ENCODE data around the gene KCNIP1.
"Not testable (repeated sequence)": the region's sequence is repeated elsewhere in the genome, so short reads cannot be mapped to it uniquely, and the experiment has no call there.

KCNIP1 gene

GRCh38 chr5:170534177-170534576, 30.4 kb downstream of the KCNIP1 start:
- Mint-ChIP-seq H3K27ac (no peak overlapping the region), H3K9me3 (no peaks in the 10 kb centered on the region), H3K36me3 (no peaks in the 10 kb centered on the region), H3K4me1 (no peaks in the 10 kb centered on the region), H3K4me3 (no peak overlapping the region)
- no peak for ATAC-seq
- DNase-seq (ENCODE audit: low spot score in 2 of 2): no peak

GRCh38 chr5:170534941-170535340, 31.1 kb downstream of the KCNIP1 start:
- Mint-ChIP-seq H3K4me1 (no peaks in the 10 kb centered on the region), H3K4me3 (no peak overlapping the region), H3K27ac (no peak overlapping the region), H3K36me3 (no peaks in the 10 kb centered on the region), H3K9me3 (no peaks in the 10 kb centered on the region)
- ATAC-seq: no peak
- no peak for DNase-seq (ENCODE audit: low spot score in 2 of 2)

- no peak overlapping the region for H3K4me3 Mint-ChIP-seq
- ATAC-seq (no peak), DNase-seq (ENCODE audit: low spot score in 2 of 2) (no peak)
- H3K9me3 Mint-ChIP-seq: no peaks in the 10 kb centered on the region
- H3K4me1 Mint-ChIP-seq: no peaks in the 10 kb centered on the region
- no peaks in the 10 kb centered on the region for H3K36me3 Mint-ChIP-seq
- H3K27ac Mint-ChIP-seq: no peak overlapping the region
Measured at GRCh38 chr5:170536525-170536924, 32.7 kb downstream of the KCNIP1 start.

GRCh38 chr5:170537451-170538095, 33.8 kb downstream of the KCNIP1 start:
- no peaks in the 10 kb centered on the region for H3K9me3 Mint-ChIP-seq
- no peak overlapping the region for H3K4me3 Mint-ChIP-seq
- ATAC-seq: no peak
- H3K27ac Mint-ChIP-seq: no peak overlapping the region
- H3K36me3 Mint-ChIP-seq: no peaks in the 10 kb centered on the region
- no peaks in the 10 kb centered on the region for H3K4me1 Mint-ChIP-seq
- no peak for DNase-seq (ENCODE audit: low spot score in 2 of 2)

- DNase-seq (ENCODE audit: low spot score in 2 of 2) (no peak), ATAC-seq (no peak)
- H3K4me1 Mint-ChIP-seq: no peaks in the 10 kb centered on the region
- no peak overlapping the region for H3K4me3 Mint-ChIP-seq
- no peaks in the 10 kb centered on the region for H3K9me3 Mint-ChIP-seq
- no peak overlapping the region for H3K27ac Mint-ChIP-seq
- H3K36me3 Mint-ChIP-seq: no peaks in the 10 kb centered on the region
Measured at GRCh38 chr5:170538096-170538465, 34.3 kb downstream of the KCNIP1 start.

GRCh38 chr5:170538696-170539586, 35.1 kb downstream of the KCNIP1 start:
- no peaks in the 10 kb centered on the region for H3K9me3 Mint-ChIP-seq
- no peaks in the 10 kb centered on the region for H3K4me1 Mint-ChIP-seq
- H3K27ac Mint-ChIP-seq: no peak overlapping the region
- H3K4me3 Mint-ChIP-seq: no peak overlapping the region
- H3K36me3 Mint-ChIP-seq: no peaks in the 10 kb centered on the region
- ATAC-seq (no peak), DNase-seq (ENCODE audit: low spot score in 2 of 2) (no peak)

GRCh38 chr5:170540271-170540670, 36.5 kb downstream of the KCNIP1 start:
- Mint-ChIP-seq H3K36me3 (no peaks in the 10 kb centered on the region), H3K27ac (no peak overlapping the region), H3K4me3 (no peak overlapping the region), H3K9me3 (peaks cover 2% of the 10 kb centered on the region), H3K4me1 (no peaks in the 10 kb centered on the region)
- DNase-seq (ENCODE audit: low spot score in 2 of 2): no peak
- ATAC-seq: no peak

GRCh38 chr5:170541146-170541769, 37.4 kb downstream of the KCNIP1 start:
- H3K4me3 Mint-ChIP-seq: no peak overlapping the region
- H3K27ac Mint-ChIP-seq: no peak overlapping the region

GRCh38 chr5:170542691-170543293, 39.0 kb downstream of the KCNIP1 start:
- DNase-seq (ENCODE audit: low spot score in 2 of 2) (no peak), ATAC-seq (no peak)
- H3K27ac Mint-ChIP-seq: no peak overlapping the region
- no peaks in the 10 kb centered on the region for H3K4me1 Mint-ChIP-seq
- peaks cover 8% of the 10 kb centered on the region for H3K9me3 Mint-ChIP-seq
- H3K4me3 Mint-ChIP-seq: no peak overlapping the region
- H3K36me3 Mint-ChIP-seq: no peaks in the 10 kb centered on the region

More at GRCh38 chr5:170541146-170541769, 37.4 kb downstream of the KCNIP1 start:
- no peaks in the 10 kb centered on the region for H3K4me1 Mint-ChIP-seq
- peaks cover 8% of the 10 kb centered on the region for H3K9me3 Mint-ChIP-seq
- no peak for ATAC-seq
- no peak for DNase-seq (ENCODE audit: low spot score in 2 of 2)
- no peaks in the 10 kb centered on the region for H3K36me3 Mint-ChIP-seq

- no peaks in the 10 kb centered on the region for H3K4me1 Mint-ChIP-seq
- H3K36me3 Mint-ChIP-seq: no peaks in the 10 kb centered on the region
- no peak for DNase-seq (ENCODE audit: low spot score in 2 of 2)
Measured at GRCh38 chr5:170545313-170545712, 41.5 kb downstream of the KCNIP1 start.

GRCh38 chr5:170545811-170546210, 42.0 kb downstream of the KCNIP1 start:
- Mint-ChIP-seq H3K36me3 (no peaks in the 10 kb centered on the region), H3K4me3 (no peak overlapping the region), H3K27ac (no peak overlapping the region), H3K4me1 (no peaks in the 10 kb centered on the region), H3K9me3 (peaks cover 8% of the 10 kb centered on the region)
- DNase-seq (ENCODE audit: low spot score in 2 of 2) (no peak), ATAC-seq (no peak)

More at GRCh38 chr5:170545313-170545712, 41.5 kb downstream of the KCNIP1 start:
- H3K27ac Mint-ChIP-seq: no peak overlapping the region
- H3K9me3 Mint-ChIP-seq: peaks cover 8% of the 10 kb centered on the region
- no peak overlapping the region for H3K4me3 Mint-ChIP-seq
- no peak for ATAC-seq

GRCh38 chr5:170546282-170546681, 42.5 kb downstream of the KCNIP1 start:
- H3K36me3 Mint-ChIP-seq: no peaks in the 10 kb centered on the region
- DNase-seq (ENCODE audit: low spot score in 2 of 2): no peak

GRCh38 chr5:170550382-170550781, 46.6 kb downstream of the KCNIP1 start:
- not testable (repeated sequence) for H3K36me3 Mint-ChIP-seq; H3K4me1 Mint-ChIP-seq; H3K9me3 Mint-ChIP-seq; H3K27ac Mint-ChIP-seq; DNase-seq (ENCODE audit: low spot score in 2 of 2); ATAC-seq; H3K4me3 Mint-ChIP-seq

More at GRCh38 chr5:170546282-170546681, 42.5 kb downstream of the KCNIP1 start:
- no peaks in the 10 kb centered on the region for H3K4me1 Mint-ChIP-seq
- H3K4me3 Mint-ChIP-seq: no peak overlapping the region
- peaks cover 8% of the 10 kb centered on the region for H3K9me3 Mint-ChIP-seq
- ATAC-seq: no peak
- no peak overlapping the region for H3K27ac Mint-ChIP-seq

- H3K4me1 Mint-ChIP-seq: no peaks in the 10 kb centered on the region
- DNase-seq (ENCODE audit: low spot score in 2 of 2) (no peak), ATAC-seq (no peak)
- no peak overlapping the region for H3K27ac Mint-ChIP-seq
- H3K4me3 Mint-ChIP-seq: no peak overlapping the region
- H3K36me3 Mint-ChIP-seq: no peaks in the 10 kb centered on the region
- no peaks in the 10 kb centered on the region for H3K9me3 Mint-ChIP-seq
Measured at GRCh38 chr5:170551076-170551475, 47.3 kb downstream of the KCNIP1 start.

- DNase-seq (ENCODE audit: low spot score in 2 of 2) (no peak), ATAC-seq (no peak)
- Mint-ChIP-seq H3K4me1 (no peaks in the 10 kb centered on the region), H3K4me3 (no peak overlapping the region), H3K27ac (no peak overlapping the region), H3K9me3 (no peaks in the 10 kb centered on the region), H3K36me3 (no peaks in the 10 kb centered on the region)
Measured at GRCh38 chr5:170551622-170552021, 47.8 kb downstream of the KCNIP1 start.

All from stimulated activated effector memory CD8-positive, alpha-beta T cell treated with anti-CD3 and anti-CD28 coated beads, Interleukin-12 subunit alpha, Interleukin-12 subunit beta, amount 100 ng/mL, for 72 hours (primary cell).